Measurements from ENCODE around the gene SAMD15.

Gene SAMD15

DNA sequence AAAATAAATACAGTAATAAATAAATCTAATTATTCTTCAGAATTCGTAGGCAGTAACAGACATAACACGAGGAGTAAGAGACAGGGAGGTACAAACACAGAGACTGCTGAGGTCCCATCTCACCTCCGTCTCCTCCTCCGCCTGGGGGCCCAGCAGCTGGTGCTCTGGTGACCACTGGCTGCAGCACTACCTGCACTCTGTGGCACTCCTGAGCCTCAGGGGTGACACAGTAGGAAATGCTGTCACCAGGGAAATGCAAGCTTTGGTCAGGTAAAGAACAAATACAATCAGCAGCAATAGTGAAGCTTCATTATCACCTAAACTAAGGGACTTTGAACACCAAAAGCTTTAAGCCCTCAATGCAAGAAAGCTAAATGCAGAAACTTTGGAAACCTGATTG lies 36.8 kb upstream of the SAMD15 start:
- TF ChIP-seq, protein P1, sequence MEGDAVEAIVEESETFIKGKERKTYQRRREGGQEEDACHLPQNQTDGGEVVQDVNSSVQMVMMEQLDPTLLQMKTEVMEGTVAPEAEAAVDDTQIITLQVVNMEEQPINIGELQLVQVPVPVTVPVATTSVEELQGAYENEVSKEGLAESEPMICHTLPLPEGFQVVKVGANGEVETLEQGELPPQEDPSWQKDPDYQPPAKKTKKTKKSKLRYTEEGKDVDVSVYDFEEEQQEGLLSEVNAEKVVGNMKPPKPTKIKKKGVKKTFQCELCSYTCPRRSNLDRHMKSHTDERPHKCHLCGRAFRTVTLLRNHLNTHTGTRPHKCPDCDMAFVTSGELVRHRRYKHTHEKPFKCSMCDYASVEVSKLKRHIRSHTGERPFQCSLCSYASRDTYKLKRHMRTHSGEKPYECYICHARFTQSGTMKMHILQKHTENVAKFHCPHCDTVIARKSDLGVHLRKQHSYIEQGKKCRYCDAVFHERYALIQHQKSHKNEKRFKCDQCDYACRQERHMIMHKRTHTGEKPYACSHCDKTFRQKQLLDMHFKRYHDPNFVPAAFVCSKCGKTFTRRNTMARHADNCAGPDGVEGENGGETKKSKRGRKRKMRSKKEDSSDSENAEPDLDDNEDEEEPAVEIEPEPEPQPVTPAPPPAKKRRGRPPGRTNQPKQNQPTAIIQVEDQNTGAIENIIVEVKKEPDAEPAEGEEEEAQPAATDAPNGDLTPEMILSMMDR (IDR thresholded peaks at IDR 0.05; ENCODE audit: borderline replicate concordance, control extremely low read depth, extremely low read depth, insufficient read depth, missing control alignments), result no peak
- DNase-seq (ENCODE audit: low spot score), result no peak
- in situ Hi-C loops (cut with MboI; ENCODE audit: low sequenced_read_pairs, unreplicated experiment), result no loop called here

DNA sequence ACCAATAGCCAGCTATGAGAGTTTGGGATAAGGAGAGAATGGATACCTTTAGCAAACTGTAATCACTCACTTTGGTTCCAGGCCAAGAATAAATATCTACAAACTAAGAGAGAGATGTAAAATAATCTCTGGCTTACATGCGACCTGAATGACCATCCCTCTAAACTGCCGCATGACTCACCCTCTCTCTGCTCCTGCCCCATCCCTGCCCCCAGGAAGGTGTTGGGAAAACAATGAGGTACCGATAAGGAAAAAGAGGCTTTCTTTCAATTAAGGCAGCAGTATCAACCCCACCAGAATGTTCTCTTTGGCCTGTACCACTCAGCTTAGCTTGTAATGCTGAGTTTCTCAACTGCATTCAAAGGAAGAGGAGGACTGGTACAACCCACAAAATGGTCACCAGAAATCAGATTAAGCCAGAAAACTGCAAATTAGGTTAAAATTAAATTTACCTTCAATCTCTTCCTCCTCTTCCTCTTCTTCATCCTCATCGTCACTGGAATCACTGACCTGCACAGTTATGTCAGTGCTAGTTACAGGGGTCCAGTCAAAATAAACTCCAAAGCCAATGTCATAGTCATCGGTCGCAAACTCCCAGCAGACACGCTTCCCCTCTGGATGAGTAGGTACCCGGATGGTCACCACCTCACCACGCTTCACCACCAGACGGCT lies 34.3 kb upstream of the SAMD15 start:
- no peak for DNase-seq (ENCODE audit: low spot score)
- TF ChIP-seq, protein P1 (IDR thresholded peaks at IDR 0.05; ENCODE audit: borderline replicate concordance, control extremely low read depth, extremely low read depth, insufficient read depth, missing control alignments), result no peak
- in situ Hi-C loops (cut with MboI; ENCODE audit: low sequenced_read_pairs, unreplicated experiment), result no loop called here

DNA sequence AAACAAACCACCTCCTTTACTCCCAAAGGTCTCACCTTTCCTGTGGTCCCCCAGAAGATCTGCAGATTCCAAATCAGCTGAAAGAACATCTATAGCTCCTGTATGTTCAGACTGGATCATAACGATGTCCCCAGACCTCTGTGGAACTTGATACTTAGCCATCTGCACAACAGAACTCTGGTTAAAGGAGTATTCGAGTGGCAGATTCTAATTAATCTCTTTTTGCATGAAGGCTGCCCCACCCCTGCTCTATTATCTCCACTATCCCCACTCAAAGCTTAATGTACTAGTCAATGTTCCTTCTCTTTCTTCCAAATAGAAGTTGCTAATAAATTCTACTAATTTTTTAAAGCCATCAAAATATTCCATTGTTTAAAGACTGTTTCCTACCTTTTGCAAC lies 33.5 kb upstream of the SAMD15 start:
- in situ Hi-C loops (cut with MboI; ENCODE audit: low sequenced_read_pairs, unreplicated experiment), result no loop called here
- TF ChIP-seq, protein P1 (IDR thresholded peaks at IDR 0.05; ENCODE audit: borderline replicate concordance, control extremely low read depth, extremely low read depth, insufficient read depth, missing control alignments), result no peak
- DNase-seq (ENCODE audit: low spot score), result no peak

DNA sequence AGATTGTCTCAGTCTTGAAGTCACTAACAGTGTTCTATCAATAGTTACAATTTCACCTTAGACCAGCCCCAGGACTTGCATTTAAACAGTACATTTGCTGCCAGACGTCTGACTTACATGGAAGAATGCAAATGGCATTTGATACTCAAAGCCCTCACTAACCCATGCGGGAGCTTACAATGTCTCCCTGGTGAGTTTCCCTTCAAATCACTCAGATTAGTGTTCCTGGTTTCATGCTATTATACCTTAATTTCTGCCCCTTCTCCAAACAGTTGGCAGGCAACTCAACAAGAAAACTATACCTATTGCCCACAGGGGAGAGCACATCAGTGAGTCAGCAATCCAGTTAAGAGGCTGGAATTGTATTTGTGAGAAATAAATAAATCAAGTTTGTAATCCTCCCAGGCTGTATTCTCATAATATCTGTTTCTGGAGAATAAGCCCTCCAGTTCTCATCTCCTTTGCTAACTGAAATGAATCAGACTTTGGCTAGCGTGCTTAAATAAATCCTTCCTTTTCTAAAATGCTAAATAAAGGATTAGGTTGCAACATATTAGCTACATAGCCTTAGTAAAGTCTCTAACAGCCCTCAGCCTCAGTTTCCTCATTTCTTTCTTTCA lies 32.7 kb upstream of the SAMD15 start:
- in situ Hi-C loops (cut with MboI; ENCODE audit: low sequenced_read_pairs, unreplicated experiment), result no loop called here
- no peak for DNase-seq (ENCODE audit: low spot score)
- TF ChIP-seq, protein P1 (IDR thresholded peaks at IDR 0.05; ENCODE audit: borderline replicate concordance, control extremely low read depth, extremely low read depth, insufficient read depth, missing control alignments), result no peak

DNA sequence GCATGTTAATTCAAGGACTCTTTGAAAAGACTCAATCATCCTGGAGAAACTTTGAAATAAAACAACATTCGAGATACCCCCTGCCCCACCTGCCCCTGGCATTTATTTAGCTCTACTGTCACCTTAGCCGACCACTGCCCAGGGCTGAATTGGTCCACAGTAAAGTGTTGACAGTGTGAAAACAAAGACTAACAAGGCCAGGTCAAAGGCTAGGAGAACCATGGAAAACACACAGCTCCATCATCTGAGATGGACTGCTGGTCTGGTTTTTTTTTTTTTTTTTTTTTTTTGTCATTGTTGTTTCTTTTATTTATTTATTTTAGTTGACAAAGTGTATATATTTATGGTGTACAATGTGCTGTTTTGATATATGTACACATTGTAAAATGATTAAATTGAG lies 30.7 kb upstream of the SAMD15 start:
- TF ChIP-seq, protein P1 (IDR thresholded peaks at IDR 0.05; ENCODE audit: borderline replicate concordance, control extremely low read depth, extremely low read depth, insufficient read depth, missing control alignments), result no peak
- in situ Hi-C loops (cut with MboI; ENCODE audit: low sequenced_read_pairs, unreplicated experiment), result no loop called here
- no peak for DNase-seq (ENCODE audit: low spot score)

DNA sequence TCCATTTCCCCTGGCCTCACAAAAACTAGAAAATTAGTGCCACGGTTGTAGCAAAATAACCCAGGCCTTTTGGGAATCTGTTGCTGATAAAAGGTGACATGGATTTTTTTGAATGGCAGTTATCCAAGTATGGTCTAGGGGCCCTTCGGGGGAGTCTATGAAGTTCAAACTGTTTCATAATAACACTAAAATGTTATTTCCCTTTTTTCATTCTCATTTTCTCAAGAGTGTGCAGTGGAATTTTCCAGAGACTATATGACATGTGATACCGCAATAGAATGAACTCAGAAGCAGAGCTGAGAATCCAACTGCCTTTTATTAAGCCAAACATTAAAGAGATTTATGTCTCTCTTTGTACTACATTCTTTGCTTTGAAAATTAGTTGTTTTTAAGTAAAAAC lies 29.4 kb upstream of the SAMD15 start:
- TF ChIP-seq, protein P1 (IDR thresholded peaks at IDR 0.05; ENCODE audit: borderline replicate concordance, control extremely low read depth, extremely low read depth, insufficient read depth, missing control alignments), result no peak
- peak; percentile 43 for DNase-seq (ENCODE audit: low spot score)
- in situ Hi-C loops (cut with MboI; ENCODE audit: low sequenced_read_pairs, unreplicated experiment), result no loop called here

All from GM13976 (cell line).